IPS DF 4.7 (cell line): Measurements from ENCODE around the gene SLC41A1.

Experiments
- DNase-seq: peaks from one replicate; pipeline ENCODE4 v3.0.0-alpha.2; 2013; ENCODE audit warnings: low spot score; ENCODE audit errors: extremely low read depth

Gene SLC41A1

DNA sequence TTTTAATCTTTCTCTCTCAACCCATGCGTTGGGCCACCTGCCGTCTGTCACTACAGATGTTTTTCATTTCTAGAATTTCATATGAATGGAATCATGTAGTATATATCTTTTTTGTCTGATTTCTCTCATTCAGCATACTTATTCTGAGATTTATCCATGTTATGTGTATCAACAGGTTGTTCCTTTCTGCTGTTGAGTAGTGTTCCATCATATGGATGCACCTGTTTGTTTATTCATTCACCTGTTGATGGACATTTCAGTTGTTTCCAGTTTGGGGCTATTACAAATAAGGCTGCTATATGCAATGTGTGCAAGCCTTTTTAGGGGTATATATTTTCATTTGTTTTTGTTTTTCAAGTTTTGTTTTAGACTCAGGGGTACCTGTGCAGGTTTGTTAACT is 9.4 kb upstream of the SLC41A1 start:
- DNase-seq, result no peak

GRCh38 chr1:205817988-205818387 is 5.0 kb upstream of the SLC41A1 start:
- DNase-seq, result no peak

- no peak for DNase-seq
These were observed 4.4 kb upstream of the SLC41A1 start for GRCh38 chr1:205817364-205817763.

DNA sequence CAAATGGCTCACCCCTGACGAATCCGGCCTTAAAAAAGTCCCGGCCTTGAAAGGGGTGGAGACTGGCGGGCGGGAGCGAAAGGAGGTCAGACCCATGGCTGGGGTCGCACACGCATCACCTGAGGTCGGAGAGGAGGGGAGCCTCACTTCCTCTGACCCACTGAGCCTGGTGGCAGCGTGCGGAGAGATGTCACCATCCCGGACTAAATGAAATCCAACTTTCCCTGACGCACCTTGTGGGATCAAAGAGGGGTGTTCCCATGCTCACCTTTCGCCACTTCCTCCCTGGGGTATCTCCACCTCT is 709 bp upstream of the SLC41A1 start:
- DNase-seq, result no peak

- no peak for DNase-seq
These were observed 624 bp downstream of the SLC41A1 start for GRCh38 chr1:205812271-205812877.

DNA sequence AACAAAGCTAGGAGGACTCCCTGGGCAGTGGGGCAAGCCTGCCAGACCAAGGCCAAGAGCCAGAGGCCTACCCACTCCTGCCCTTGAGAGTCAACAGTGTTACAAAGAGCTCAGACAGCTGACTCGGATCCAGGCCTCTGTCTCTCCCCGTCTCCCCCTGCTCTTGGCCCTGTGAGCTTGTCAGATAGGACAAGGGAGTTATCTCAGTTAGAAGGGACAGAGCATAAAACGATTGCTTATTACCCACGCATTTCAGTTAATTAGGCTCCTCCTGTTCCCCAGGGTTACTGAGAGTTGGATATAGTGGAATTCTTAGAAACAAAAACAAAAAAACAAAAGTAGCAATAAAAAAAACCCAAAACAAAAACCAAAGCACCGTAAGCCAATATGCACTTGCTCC is 1.3 kb downstream of the SLC41A1 start:
- DNase-seq, result no peak

DNA sequence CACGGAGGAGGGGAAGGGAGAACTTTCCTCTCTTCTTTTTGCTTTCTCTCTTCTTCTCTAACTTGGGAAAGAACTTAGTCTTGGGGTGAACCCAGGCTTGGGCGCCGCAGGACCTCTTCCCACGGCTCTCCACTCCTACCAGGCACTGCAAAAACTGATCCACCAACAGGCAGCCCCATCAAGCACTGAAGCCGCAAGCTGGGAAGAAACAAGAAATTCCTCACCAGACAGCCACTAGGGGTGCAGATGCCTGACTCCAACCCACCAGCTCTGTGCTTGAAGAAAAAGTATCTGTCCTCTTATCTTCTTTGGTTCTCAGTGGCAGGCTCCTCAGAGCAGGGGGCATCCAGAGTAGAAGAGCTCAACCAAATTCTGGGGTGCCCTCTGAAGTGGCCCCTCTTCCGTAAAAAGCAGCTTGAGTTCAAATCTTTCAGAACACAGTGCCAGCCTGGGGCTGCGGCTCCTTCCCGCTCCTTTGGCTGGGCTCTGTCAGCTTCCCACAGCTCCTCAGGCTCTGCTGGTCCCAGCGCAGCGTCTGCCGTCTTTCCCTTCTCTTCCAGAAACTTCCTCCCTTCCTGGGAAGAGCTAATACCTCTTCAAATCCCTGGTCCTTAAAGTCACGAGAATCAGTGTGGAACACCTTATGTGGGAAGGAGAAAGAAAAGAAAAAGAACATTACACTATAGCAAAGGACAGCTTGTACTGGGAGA is 2.4 kb downstream of the SLC41A1 start:
- DNase-seq, result no peak

DNA sequence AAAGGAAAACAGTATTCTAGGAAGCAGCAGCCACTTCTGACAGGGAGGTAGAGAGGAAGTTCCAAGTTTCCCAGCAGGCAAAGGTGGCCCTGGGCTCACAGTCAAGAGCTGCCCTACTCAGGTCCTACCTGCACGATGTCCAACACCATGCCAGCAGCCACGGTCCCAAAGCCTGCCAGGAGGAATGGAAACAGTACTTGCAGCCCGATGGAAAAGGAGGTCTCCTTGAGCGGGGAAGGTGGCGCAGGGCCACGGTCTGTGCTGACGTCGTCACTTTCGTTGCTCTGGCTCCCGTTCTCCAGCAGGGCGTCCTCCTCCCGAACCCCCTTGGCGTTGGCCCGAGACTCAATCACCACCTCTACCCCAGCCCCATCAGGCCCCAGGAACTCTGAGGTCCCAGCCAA is 3.1 kb downstream of the SLC41A1 start:
- DNase-seq, result no peak

GRCh38 chr1:205809469-205809868 is 3.5 kb downstream of the SLC41A1 start:
- DNase-seq, result no peak

DNA sequence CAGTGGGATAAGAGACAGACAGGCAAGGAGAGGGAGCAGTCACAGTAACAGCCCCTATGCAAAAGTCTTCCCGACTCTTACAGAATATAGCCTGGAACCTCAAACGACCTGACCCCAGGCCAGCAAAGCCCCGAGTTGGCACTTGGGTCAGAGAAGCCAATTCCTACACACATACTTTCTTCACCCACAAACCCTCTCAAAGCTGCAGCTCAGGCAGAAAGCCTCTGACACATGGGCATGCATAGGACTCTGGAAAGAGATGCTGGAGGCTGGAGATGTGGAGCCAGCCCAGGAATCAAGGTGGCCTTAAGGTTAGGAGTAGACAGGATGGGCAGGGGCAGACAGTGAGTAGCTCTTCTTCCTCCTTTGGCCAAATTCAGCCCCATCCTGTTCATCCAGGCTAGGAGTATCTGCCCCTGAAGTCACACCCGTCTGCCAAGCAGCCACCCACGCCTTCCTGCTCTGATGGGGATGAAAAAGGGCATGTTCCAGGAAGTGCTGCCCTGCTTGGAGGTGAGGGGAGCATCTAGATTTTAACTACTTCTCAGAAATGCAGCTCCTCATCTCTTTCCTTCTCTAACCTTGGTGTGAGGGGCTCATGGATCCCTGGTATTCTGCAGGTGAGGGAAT is 7.8 kb downstream of the SLC41A1 start:
- DNase-seq, result no peak

- DNase-seq, result no peak
These were observed 8.4 kb downstream of the SLC41A1 start for GRCh38 chr1:205804605-205805004.

GRCh38 chr1:205803986-205804385 is 9.0 kb downstream of the SLC41A1 start:
- DNase-seq, result no peak

DNA sequence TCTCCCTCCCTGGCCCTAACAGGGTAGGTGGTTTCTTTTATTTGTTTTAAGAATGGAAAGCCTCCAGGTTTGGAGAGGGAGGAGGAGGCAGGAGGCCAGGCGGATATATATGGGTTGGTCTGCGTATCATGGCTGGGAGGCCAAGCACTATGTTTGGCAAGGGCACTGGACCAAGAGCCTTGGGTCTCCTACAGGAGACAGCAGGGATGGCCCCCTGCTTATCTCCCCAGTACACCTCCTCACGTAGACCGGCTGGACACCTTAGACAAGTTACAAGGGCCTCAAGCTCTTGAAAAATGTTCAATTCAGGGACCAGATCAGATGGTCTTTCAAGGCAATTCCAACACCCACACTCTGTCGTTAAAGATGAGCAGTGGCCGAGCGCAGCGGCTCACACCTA is 10.9 kb downstream of the SLC41A1 start:
- no peak for DNase-seq

DNA sequence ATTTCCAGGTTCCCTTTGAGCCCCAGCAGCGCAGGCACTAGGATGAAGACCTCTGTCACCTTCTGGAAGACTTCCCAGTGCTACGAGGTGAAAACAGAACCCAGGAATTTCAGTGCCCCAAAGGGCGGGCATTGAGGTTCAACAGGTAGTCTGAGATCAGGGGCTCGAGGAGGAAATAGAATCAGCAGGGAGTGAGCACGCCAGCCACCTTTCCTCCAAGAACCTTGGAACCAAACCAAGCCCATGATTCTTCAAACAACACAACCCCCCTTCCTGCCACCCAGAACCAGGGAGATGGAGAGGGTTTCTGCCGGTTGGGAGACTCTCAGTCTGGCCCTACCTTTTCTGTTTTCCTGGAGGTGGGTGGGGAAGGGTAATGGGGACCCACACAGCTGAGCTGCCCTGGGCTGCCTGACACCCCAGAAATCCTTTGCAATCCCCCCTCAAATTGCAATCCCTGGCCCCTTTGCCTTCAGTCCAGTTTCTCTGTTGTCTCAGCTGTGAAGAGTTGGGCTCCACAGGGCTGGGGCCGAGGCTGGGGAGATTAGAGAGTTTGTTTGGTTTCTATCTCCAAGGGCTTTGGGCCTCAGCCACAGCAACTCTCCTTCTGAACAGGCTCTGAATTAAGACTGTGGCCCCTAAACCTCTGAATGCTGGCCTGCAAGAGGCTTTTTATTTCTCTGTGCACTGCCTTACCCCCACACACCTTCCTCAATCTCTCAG is 11.9 kb downstream of the SLC41A1 start:
- no peak for DNase-seq

DNA sequence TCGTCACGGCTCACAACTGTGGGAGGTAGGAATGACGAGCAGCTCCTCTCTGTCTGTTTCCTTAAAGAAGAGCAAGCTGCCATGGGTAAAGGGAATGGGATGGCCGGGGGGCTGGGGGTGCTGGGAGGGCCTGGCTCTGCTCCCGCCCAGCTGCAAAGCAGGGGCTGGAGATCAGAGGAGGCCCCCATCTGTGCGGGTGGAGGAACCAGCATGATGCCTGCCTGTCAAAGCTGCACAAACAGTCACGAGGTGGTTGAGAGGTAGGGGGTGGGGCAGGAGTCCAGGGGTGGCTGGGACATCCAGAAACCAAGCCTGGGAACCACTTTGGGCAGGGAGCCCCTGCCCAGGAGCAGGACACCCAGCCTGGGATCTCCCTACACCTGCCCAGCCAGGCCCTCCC is 12.6 kb downstream of the SLC41A1 start:
- no peak for DNase-seq

- DNase-seq, result no peak
These were observed 14.4 kb downstream of the SLC41A1 start for GRCh38 chr1:205798577-205798976.

- DNase-seq, result no peak
These were observed 15.8 kb downstream of the SLC41A1 start for GRCh38 chr1:205797168-205797567.

DNA sequence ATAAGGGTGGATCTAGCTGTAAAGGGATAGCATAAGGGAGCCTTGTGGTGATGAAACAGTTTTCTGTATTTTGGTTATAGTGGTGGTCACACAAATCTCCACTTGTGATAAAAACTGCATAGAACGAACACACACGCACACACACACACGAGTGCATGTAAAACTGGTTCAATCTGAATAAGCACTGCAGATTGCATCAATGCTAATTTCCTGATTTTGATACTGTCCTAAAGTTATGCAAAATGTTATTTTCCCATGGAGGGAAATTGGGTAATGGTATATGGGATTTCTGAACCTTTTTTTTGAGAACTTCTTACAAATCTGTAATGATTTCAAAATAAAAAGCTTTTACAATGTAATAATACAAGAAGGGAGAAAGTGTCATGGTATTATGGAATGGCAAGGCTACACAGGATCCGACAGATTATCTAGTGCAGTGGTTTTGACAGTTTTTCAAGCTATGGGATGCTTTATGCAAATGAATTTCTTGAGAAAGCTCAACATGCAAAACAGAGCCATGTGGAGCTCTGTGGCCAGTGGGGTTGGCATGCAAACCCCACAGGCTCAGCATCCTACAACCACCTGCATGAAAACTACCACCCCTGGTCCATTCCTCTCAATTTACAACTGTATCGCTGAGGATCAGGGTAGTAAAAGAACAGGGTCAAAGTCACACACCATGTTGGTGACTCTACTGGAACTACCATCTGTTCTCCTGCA is 18.8 kb downstream of the SLC41A1 start:
- DNase-seq, result no peak

DNA sequence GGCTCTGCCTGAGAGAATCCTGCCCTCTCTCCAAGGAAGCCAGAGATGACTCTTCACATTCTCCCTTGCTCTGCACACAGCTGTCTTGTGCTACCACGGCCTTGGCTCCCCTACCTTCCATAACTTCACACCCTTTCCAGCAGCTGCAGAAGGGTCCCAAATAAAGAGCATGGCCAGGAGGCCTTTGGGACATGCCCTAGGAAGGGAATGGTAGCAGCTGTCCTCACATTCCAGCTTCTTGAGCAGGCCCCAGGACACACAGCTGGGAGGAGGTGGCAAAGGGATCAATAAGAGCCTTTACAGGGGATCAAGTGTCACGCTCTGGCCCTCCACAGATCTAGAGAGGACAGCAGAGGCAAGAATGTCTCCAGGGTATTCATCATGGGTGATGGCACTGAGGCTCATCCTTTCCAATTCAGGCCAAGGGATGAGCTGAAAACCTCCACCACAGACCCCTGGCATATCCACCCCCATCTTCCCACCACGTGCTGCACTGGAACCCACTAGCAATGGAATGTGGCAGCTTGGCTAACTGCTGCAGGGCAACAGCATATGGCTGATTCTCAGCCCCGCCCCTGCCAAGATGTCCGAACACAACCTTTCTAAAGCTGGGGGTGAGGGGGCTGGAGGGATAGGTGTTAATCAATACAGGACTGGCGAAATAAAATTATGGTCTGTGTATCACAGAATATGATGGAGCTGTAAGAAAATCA is 19.9 kb downstream of the SLC41A1 start:
- DNase-seq, result no peak

GRCh38 chr1:205792481-205792881 is 20.5 kb downstream of the SLC41A1 start:
- no peak for DNase-seq

GRCh38 chr1:205791568-205792180 is 21.3 kb downstream of the SLC41A1 start:
- DNase-seq, result no peak
